ENCODE measurements around the gene GRB2.
A peak's percentile ranks its signal among the peaks of the same experiment; 100 is the strongest.
"Not testable (repeated sequence)": the region's sequence is repeated elsewhere in the genome, so short reads cannot be mapped to it uniquely, and the experiment has no call there.

GRB2 gene

DNA sequence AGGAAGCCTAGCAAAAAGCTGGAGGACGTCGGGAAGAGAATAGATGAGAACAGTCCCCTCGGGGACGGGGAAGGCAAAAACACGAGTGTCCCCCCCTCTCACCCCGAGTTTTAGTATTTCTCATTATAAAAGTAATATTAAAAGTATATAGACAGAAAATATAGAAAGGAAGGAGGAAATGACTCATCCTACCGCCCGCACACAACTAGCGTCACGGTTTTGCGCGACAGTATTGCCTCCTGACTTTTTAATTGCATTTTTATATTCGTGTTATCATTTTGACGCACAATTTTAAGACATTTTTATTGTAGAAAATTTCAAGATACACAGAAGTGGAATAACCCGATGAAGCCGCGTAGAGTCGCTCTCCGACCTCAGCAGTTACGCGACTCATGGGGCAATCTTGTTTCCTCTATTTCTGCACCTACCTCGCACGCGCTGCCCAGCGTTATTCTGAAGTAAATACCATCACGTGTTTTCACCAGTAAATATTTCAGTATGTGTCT lies 115.6 kb downstream of the GRB2 start:
- TF ChIP-seq CTCF (IDR thresholded peaks at IDR 0.05; ENCODE audit: insufficient read depth, missing control alignments), result no peak
- no peak for FAIRE-seq
- no peak for DNase-seq (ENCODE audit: insufficient read length, low spot score)

- peak; percentile 37 for TF ChIP-seq CTCF (IDR thresholded peaks at IDR 0.05; ENCODE audit: insufficient read depth, missing control alignments)
Observed at GRCh38 chr17:75289115-75289831, 116.2 kb downstream of the GRB2 start, which contains the start of gene SLC25A19. TSS of gene SLC25A19 (minus strand) at chr17:75289433. CDS start at chr17:75286764, 2,669 bp downstream.

DNA sequence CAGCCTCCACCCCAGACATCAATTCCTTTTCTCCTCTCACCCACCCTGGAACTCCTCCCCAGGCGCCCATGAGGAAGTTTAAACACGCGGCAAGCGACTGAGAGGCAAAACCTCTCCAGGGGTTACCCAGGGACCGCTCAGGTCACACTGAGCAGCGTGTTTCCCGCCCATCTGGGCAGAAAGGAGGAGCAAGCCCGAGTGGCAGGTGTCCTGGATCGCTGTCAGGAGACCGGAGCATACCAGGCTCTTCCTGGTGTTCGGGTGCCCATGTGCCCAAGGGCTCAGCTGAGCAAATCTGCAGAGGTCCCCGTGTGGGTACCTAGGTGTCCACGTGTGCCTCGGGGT lies 116.7 kb downstream of the GRB2 start:
- FAIRE-seq (no peak), DNase-seq (ENCODE audit: insufficient read length, low spot score) (peak; percentile 32)
- no peak for TF ChIP-seq CTCF (IDR thresholded peaks at IDR 0.05; ENCODE audit: insufficient read depth, missing control alignments)

More at GRCh38 chr17:75289115-75289831, 116.2 kb downstream of the GRB2 start, which contains the start of gene SLC25A19:
- FAIRE-seq (no peak), DNase-seq (ENCODE audit: insufficient read length, low spot score) (peak; percentile 99)

GRCh38 chr17:75288359-75288758 lies 117.1 kb downstream of the GRB2 start:
- no peak for FAIRE-seq
- TF ChIP-seq CTCF (IDR thresholded peaks at IDR 0.05; ENCODE audit: insufficient read depth, missing control alignments), result no peak
- DNase-seq (ENCODE audit: insufficient read length, low spot score), result no peak

DNA sequence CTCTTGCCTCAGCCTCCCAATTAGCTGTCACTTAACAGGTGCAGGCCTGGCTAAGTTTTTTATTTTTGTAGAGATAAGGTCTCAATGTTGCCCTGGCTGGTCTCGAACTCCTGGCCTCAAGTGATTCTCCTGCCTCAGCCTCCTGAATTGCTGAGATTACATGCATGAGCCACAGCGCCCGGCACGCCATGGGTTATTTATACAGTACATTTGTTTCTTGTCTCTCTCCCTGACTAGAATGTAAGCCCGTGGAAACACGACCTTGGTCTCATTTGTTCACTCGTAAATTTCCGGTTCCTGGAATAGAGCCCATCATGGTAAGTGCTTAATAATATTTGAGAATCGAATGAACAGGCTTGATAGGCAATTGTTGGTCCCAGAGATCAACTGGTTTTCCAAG lies 118.3 kb downstream of the GRB2 start:
- FAIRE-seq, result no peak
- no peak for TF ChIP-seq CTCF (IDR thresholded peaks at IDR 0.05; ENCODE audit: insufficient read depth, missing control alignments)

GRCh38 chr17:75285123-75285522 lies 120.4 kb downstream of the GRB2 start:
- DNase-seq (ENCODE audit: insufficient read length, low spot score) (no peak), FAIRE-seq (no peak)
- no peak for TF ChIP-seq CTCF (IDR thresholded peaks at IDR 0.05; ENCODE audit: insufficient read depth, missing control alignments)

More for the DNA sequence above, 118.3 kb downstream of the GRB2 start:
- DNase-seq (ENCODE audit: insufficient read length, low spot score), result no peak

GRCh38 chr17:75280189-75280588 lies 125.3 kb downstream of the GRB2 start:
- DNase-seq (ENCODE audit: insufficient read length, low spot score); FAIRE-seq: not testable (repeated sequence)
